Measurements from ENCODE around the gene SCTR. TPM values are rescaled to one million over a fixed set of nuclear protein-coding genes. Genes with fewer than 3 reads are reported as not detected.

Gene SCTR
- total and polyA plus RNA-seq, 2 donors (not counting 1 experiment from before 2014, with no cell fraction given), result not detected

GRCh38 chr2:119480184-119480583 is 44.1 kb downstream of the SCTR start:
- no peak overlapping the region for H3K4me3 ChIP-seq (ENCODE audit: control extremely low read depth in 1 of 5, extremely low read depth in 1 of 5, insufficient read depth in 1 of 5, low read depth in 2 of 5, low read length in 4 of 5)
- H3K27me3 ChIP-seq (replicated peaks in 1 of 4; ENCODE audit: control extremely low read depth in 1 of 4, control insufficient read depth in 3 of 4, insufficient read depth in 4 of 4, low read length in 3 of 4), result peaks cover 0 to 12% (median 2%) of the 10 kb centered on the region in 4 experiments
- no peak for TF ChIP-seq EZH2 (IDR thresholded peaks at IDR 0.05; ENCODE audit: borderline replicate concordance, insufficient read depth, low read depth, low read length, poor library complexity, severe bottlenecking)
- TF ChIP-seq, protein P1, sequence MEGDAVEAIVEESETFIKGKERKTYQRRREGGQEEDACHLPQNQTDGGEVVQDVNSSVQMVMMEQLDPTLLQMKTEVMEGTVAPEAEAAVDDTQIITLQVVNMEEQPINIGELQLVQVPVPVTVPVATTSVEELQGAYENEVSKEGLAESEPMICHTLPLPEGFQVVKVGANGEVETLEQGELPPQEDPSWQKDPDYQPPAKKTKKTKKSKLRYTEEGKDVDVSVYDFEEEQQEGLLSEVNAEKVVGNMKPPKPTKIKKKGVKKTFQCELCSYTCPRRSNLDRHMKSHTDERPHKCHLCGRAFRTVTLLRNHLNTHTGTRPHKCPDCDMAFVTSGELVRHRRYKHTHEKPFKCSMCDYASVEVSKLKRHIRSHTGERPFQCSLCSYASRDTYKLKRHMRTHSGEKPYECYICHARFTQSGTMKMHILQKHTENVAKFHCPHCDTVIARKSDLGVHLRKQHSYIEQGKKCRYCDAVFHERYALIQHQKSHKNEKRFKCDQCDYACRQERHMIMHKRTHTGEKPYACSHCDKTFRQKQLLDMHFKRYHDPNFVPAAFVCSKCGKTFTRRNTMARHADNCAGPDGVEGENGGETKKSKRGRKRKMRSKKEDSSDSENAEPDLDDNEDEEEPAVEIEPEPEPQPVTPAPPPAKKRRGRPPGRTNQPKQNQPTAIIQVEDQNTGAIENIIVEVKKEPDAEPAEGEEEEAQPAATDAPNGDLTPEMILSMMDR (IDR thresholded peaks at IDR 0.05), result no peak
- WGBS (ENCODE audit: insufficient coverage), result 90% methylated on average over 3 of the region's 5 CpGs
- no peak overlapping the region for H3K27ac ChIP-seq (ENCODE audit: low read length in 2 of 2)
- no peak overlapping the region for H2AFZ ChIP-seq (ENCODE audit: insufficient read depth, low read depth, low read length, poor library complexity, severe bottlenecking)
- Mint-ChIP-seq H3K27ac (no peak overlapping the region), H3K27me3 (peaks cover 17% of the 10 kb centered on the region), H3K4me1 (no peaks in the 10 kb centered on the region), H3K9me3 (ENCODE audit: insufficient read depth) (no peaks in the 10 kb centered on the region), H3K4me3 (no peak overlapping the region)
- H3K36me3 ChIP-seq (replicated peaks in 1 of 2; ENCODE audit: control extremely low read depth in 1 of 2, control insufficient read depth in 1 of 2, extremely low read depth in 1 of 2, insufficient read depth in 2 of 2, low read length in 1 of 2), result no peaks in the 10 kb centered on the region
- H3K4me2 ChIP-seq (replicated peaks; ENCODE audit: low read depth, low read length, poor library complexity, severe bottlenecking), result no peak overlapping the region
- no peaks in the 10 kb centered on the region for H3K79me2 ChIP-seq (ENCODE audit: control insufficient read depth, insufficient read depth, low read length)
- no peaks in the 10 kb centered on the region for H3K9me3 ChIP-seq (ENCODE audit: control extremely low read depth in 1 of 3, control insufficient read depth in 2 of 3, insufficient read depth in 1 of 3, low read length in 2 of 3)
- DNase-seq (no peak), ATAC-seq (ENCODE audit: low read depth) (no peak)
- intact Hi-C loops (cut with micrococcal nuclease), result no loop called here
- no peaks in the 10 kb centered on the region for H4K20me1 ChIP-seq (ENCODE audit: control insufficient read depth, insufficient read depth, low read length, poor library complexity, severe bottlenecking)
- ChIA-PET CTCF (interaction anchor here (1.0 to 1.2 kb wide), 2 partner anchors 181 to 261 kb away, joined by 3 read pairs; no protein-coding TSS in a partner anchor), POLR2A (no interaction called here)
- no peaks in the 10 kb centered on the region for H3K4me1 ChIP-seq (ENCODE audit: control insufficient read depth in 2 of 2, insufficient read depth in 2 of 2, low read length in 2 of 2)
- H3K9ac ChIP-seq (ENCODE audit: low read length), result no peak overlapping the region

DNA sequence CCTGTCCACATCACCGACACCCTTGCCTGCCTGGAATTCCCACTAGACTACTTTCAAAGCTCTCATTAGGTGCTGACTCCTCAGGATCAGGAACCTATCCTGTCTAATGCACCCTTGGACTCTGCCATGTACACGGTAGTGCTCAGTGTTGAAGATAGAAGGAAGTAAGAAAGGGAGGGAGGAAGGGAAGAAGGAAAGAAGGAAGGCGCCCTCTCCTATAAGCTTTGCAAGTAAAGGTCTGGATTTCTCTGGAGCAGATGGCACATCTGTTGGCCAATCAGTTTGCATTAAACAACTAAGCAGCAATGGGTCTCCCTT is 45.3 kb downstream of the SCTR start:
- H3K4me2 ChIP-seq (replicated peaks; ENCODE audit: low read depth, low read length, poor library complexity, severe bottlenecking), result no peak overlapping the region
- POLR2A ChIA-PET, result no interaction called here
- H3K36me3 ChIP-seq (replicated peaks in 1 of 2; ENCODE audit: control extremely low read depth in 1 of 2, control insufficient read depth in 1 of 2, extremely low read depth in 1 of 2, insufficient read depth in 2 of 2, low read length in 1 of 2), result no peaks in the 10 kb centered on the region
- Mint-ChIP-seq H3K4me1 (no peaks in the 10 kb centered on the region), H3K27me3 (peaks cover 13% of the 10 kb centered on the region), H3K4me3 (no peak overlapping the region), H3K27ac (no peak overlapping the region), H3K9me3 (ENCODE audit: insufficient read depth) (no peaks in the 10 kb centered on the region)
- DNase-seq (no peak), ATAC-seq (ENCODE audit: low read depth) (no peak)
- no peaks in the 10 kb centered on the region for H4K20me1 ChIP-seq (ENCODE audit: control insufficient read depth, insufficient read depth, low read length, poor library complexity, severe bottlenecking)
- H3K9me3 ChIP-seq (ENCODE audit: control extremely low read depth in 1 of 3, control insufficient read depth in 2 of 3, insufficient read depth in 1 of 3, low read length in 2 of 3), result no peaks in the 10 kb centered on the region
- H3K4me3 ChIP-seq (ENCODE audit: control extremely low read depth in 1 of 5, extremely low read depth in 1 of 5, insufficient read depth in 1 of 5, low read depth in 2 of 5, low read length in 4 of 5), result no peak overlapping the region
- peaks cover 0 to 12% (median 2%) of the 10 kb centered on the region in 4 experiments for H3K27me3 ChIP-seq (replicated peaks in 1 of 4; ENCODE audit: control extremely low read depth in 1 of 4, control insufficient read depth in 3 of 4, insufficient read depth in 4 of 4, low read length in 3 of 4)
- no peak overlapping the region for H3K9ac ChIP-seq (ENCODE audit: low read length)
- TF ChIP-seq, protein P1 (IDR thresholded peaks at IDR 0.05), result no peak
- no peak for TF ChIP-seq EZH2 (IDR thresholded peaks at IDR 0.05; ENCODE audit: borderline replicate concordance, insufficient read depth, low read depth, low read length, poor library complexity, severe bottlenecking)
- no peaks in the 10 kb centered on the region for H3K79me2 ChIP-seq (ENCODE audit: control insufficient read depth, insufficient read depth, low read length)
- H3K4me1 ChIP-seq (ENCODE audit: control insufficient read depth in 2 of 2, insufficient read depth in 2 of 2, low read length in 2 of 2), result no peaks in the 10 kb centered on the region
- intact Hi-C loops (cut with micrococcal nuclease), result loop anchor here (5.0 kb wide), 1 partner anchor 257 kb away; the partner anchor contains the start of gene STEAP3
- CTCF ChIA-PET, result interaction anchor here (0.9 to 3.3 kb wide), 7 partner anchors 13 to 597 kb away, joined by 3 to 41 read pairs (median 4); no protein-coding TSS in a partner anchor
- no peak overlapping the region for H2AFZ ChIP-seq (ENCODE audit: insufficient read depth, low read depth, low read length, poor library complexity, severe bottlenecking)
- WGBS (ENCODE audit: insufficient coverage), result 100% methylated on average over 2 of the region's 3 CpGs
- no peak overlapping the region for H3K27ac ChIP-seq (ENCODE audit: low read length in 2 of 2)
